HEK293 (cell line): ENCODE data around the gene EIF4EBP2.

Experiments used
- CTCF ChIA-PET: fragments of 350-600 bp; formaldehyde crosslinking; extraction: SDS; loops from one replicate; lab custom pipeline; 2021; ENCODE audit warnings: antibody characterized with exemption; lab: Yijun Ruan, JAX
- POLR2A ChIA-PET: fragments of 300-600 bp; formaldehyde crosslinking; extraction: SDS; loops from one replicate; lab custom pipeline; 2020; ENCODE audit warnings: antibody characterized with exemption, inconsistent platforms; lab: Yijun Ruan, JAX
- H3K27ac ChIP-seq: fragments of 200-500 bp; sonication (Bioruptor generic); 2 replicates; pipeline ENCODE4 v1.5.1; 2014; ENCODE audit warnings: low read depth, low read length, control low read depth, inconsistent platforms; ENCODE audit errors: extremely low read depth
- H3K36me3 ChIP-seq, 2 experiments: fragments of 200-500 bp in 1 of 2; sonication (Bioruptor generic) in 1 of 2; 1 replicate in 1 of 2; 2 replicates in 1 of 2; pipeline ENCODE4 v1.5.1; 2014 to 2017; ENCODE audit warnings: inconsistent platforms in 2 of 2, low read length in 2 of 2; ENCODE audit not compliant: control insufficient read depth in 2 of 2, insufficient read depth in 1 of 2
- H3K4me1 ChIP-seq: fragments of 200-500 bp; sonication (Bioruptor generic); 2 replicates; pipeline ENCODE4 v1.5.1; 2014; ENCODE audit warnings: mild to moderate bottlenecking, low read length, inconsistent platforms; ENCODE audit not compliant: control insufficient read depth, insufficient read depth
- H3K4me3 ChIP-seq: 2 replicates; pipeline ENCODE4 v1.5.1; 2011; ENCODE audit warnings: low read depth, mild to moderate bottlenecking, control low read depth, low read length, moderate library complexity
- H3K9me3 ChIP-seq: fragments of 200-500 bp; sonication (Bioruptor generic); 2 replicates; pipeline ENCODE4 v1.5.1; 2014; ENCODE audit warnings: low read depth, low read length, inconsistent platforms; ENCODE audit not compliant: control insufficient read depth, insufficient read depth
- EGR2 ChIP-seq: fragments of 450-650 bp; formaldehyde crosslinking; IDR thresholded peaks from 2 replicates; pipeline ENCODE4 v1.5.1; 2016; ENCODE audit warnings: low read depth, missing biosample characterization, missing genetic modification characterization
- GFI1B ChIP-seq: fragments of 450-650 bp; formaldehyde crosslinking; IDR thresholded peaks from 2 replicates; pipeline ENCODE4 v1.5.1; 2016; ENCODE audit warnings: missing biosample characterization, missing genetic modification characterization
- KLF7 ChIP-seq: fragments of 450-650 bp; formaldehyde crosslinking; IDR thresholded peaks from 2 replicates; pipeline ENCODE4 v1.5.1; 2016; ENCODE audit warnings: missing biosample characterization, missing genetic modification characterization, borderline replicate concordance
- ZFHX2 ChIP-seq: fragments of 450-650 bp; formaldehyde crosslinking; conservative IDR thresholded peaks from 2 replicates; pipeline ENCODE4 v1.5.1; 2016; ENCODE audit warnings: missing biosample characterization, missing genetic modification characterization
- ZFP37 ChIP-seq: fragments of 450-650 bp; formaldehyde crosslinking; IDR thresholded peaks from 2 replicates; pipeline ENCODE4 v1.5.1; 2016; ENCODE audit warnings: missing biosample characterization, missing genetic modification characterization
- ZNF292 ChIP-seq: fragments of 450-650 bp; formaldehyde crosslinking; IDR thresholded peaks from 2 replicates; pipeline ENCODE4 v1.5.1; 2016; ENCODE audit warnings: low read depth, missing biosample characterization, missing genetic modification characterization, borderline replicate concordance
- ZNF335 ChIP-seq: fragments of 450-650 bp; formaldehyde crosslinking; conservative IDR thresholded peaks from 2 replicates; pipeline ENCODE4 v1.5.1; 2016; ENCODE audit warnings: missing biosample characterization, missing genetic modification characterization
- ZNF501 ChIP-seq: fragments of 450-650 bp; formaldehyde crosslinking; IDR thresholded peaks from 2 replicates; pipeline ENCODE4 v1.5.1; 2016; ENCODE audit warnings: missing biosample characterization, missing genetic modification characterization
- ZNF544 ChIP-seq: fragments of 450-650 bp; formaldehyde crosslinking; IDR thresholded peaks from 2 replicates; pipeline ENCODE4 v1.5.0; 2017; ENCODE audit warnings: missing biosample characterization, missing genetic modification characterization
- ZNF561 ChIP-seq: fragments of 450-650 bp; IDR thresholded peaks from 2 replicates; pipeline ENCODE4 v1.5.1; 2018; ENCODE audit warnings: missing biosample characterization, missing genetic modification characterization, borderline replicate concordance
- ZNF600 ChIP-seq: fragments of 450-650 bp; formaldehyde crosslinking; IDR thresholded peaks from 2 replicates; pipeline ENCODE4 v1.5.1; 2016; ENCODE audit warnings: missing biosample characterization, missing genetic modification characterization
- ZNF658 ChIP-seq: fragments of 450-650 bp; formaldehyde crosslinking; IDR thresholded peaks from 2 replicates; pipeline ENCODE4; 2016; ENCODE audit warnings: missing biosample characterization, missing genetic modification characterization
- ZNF837 ChIP-seq: fragments of 450-650 bp; formaldehyde crosslinking; IDR thresholded peaks from 2 replicates; pipeline ENCODE4 v1.5.1; 2016; ENCODE audit warnings: missing biosample characterization, missing genetic modification characterization
- TF ChIP-seq, protein P1 (sequence below): fragments of 450-650 bp; formaldehyde crosslinking; IDR thresholded peaks from 2 replicates; pipeline ENCODE4 v1.5.1; 2016; ENCODE audit warnings: missing biosample characterization, missing genetic modification characterization
- TF ChIP-seq, protein P2 (sequence below): fragments of 450-650 bp; formaldehyde crosslinking; IDR thresholded peaks from 2 replicates; pipeline ENCODE4 v1.5.1; 2016; ENCODE audit warnings: missing biosample characterization, missing genetic modification characterization
- TF ChIP-seq, protein P3 (sequence below): fragments of 450-650 bp; formaldehyde crosslinking; IDR thresholded peaks from 2 replicates; pipeline ENCODE4 v1.5.1; 2016; ENCODE audit warnings: missing biosample characterization, missing genetic modification characterization
- TF ChIP-seq, protein P4 (sequence below): fragments of 450-650 bp; formaldehyde crosslinking; IDR thresholded peaks from 2 replicates; pipeline ENCODE4 v1.5.1; 2016; ENCODE audit warnings: missing biosample characterization, missing genetic modification characterization, borderline replicate concordance
- TF ChIP-seq, protein P5 (sequence below): fragments of 450-650 bp; formaldehyde crosslinking; IDR thresholded peaks from 2 replicates; pipeline ENCODE4 v1.5.1; 2016; ENCODE audit warnings: missing biosample characterization, missing genetic modification characterization

Gene EIF4EBP2

DNA sequence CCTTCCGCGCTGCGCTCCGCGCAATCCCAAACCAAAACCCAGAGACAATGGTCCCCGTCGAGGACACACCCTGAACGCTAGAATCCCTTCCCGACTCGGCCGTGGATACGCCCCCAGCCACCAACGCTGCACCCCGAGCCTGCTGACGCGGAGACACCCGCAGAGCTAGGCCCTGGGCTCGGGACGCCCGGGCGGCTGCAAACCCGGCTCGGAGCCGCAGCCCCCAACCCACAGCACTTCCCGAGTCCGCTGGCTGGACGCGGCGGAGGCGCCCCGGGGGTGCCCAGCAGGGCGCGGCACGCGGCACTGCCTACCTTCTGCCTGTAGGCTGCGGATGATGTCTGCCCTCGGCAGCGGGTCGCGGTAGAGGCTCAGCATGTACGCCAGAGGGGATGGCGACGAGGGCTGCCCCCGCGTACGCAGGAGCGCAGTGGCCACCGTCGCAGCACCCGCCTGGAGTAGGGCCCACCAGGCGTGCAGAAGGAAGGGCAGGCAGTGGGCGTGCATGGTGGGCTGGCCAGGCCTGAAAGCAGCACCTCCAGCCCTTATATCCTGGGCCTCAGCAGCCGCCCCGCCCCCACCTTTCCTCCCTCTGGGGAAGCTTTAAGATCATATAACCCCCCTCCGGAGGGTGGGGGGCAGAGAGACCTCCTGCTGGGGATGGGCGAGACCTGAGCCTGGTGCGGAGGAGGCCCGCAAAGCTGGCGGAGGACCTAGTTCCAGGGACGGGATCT is 37.4 kb downstream of the EIF4EBP2 start, which contains the start of gene NODAL:
Gene NODAL (minus strand): TSS at position 521 of the 734 bp plus-strand sequence. CDS start 14 bp downstream, at position 507.
- no peaks in the 10 kb centered on the region for H3K4me1 ChIP-seq
- POLR2A ChIA-PET, result no interaction called here
- TF ChIP-seq GFI1B (no peak), ZNF335 (tag by site-specific recombination) (no peak), ZFP37 (tag by site-specific recombination) (no peak), ZFHX2 (tag by site-specific recombination) (0 out of 2 replicates have a peak, but pooled peaks have one; percentile 22), EGR2 (tag by site-specific recombination) (peak; percentile 42; the same call in 1 of the 2 replicates)
- no peak within 1 kb of the TSS for H3K27ac ChIP-seq
- no peaks in the 10 kb centered on the region for H3K9me3 ChIP-seq
- H3K36me3 ChIP-seq, result no peaks in the 10 kb centered on the region
- CTCF ChIA-PET, result interaction anchor here (0.6 kb wide), 1 partner anchor 185 kb away, joined by 3 read pairs; no protein-coding TSS in a partner anchor
- no peak within 1 kb of the TSS for H3K4me3 ChIP-seq

DNA sequence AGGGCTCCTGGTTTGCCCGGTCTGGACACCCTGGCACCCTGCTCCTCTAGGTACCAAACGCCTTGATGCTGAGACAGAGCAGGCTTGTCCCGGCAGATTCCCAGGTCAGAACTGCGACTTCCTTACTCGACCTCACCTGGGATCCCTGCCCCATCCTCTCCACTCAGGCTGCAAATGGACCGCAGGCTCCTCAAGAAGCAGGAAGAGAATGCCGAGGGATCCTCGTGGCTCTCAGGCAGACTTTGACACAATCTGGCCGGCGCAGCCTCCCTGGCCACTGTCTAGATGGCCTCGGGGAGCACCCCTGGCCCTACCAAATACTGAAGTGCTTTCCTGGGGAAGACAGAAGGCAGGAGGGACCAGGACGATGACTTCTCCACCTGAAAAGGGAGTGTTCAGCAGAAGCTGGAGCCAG is 38.0 kb downstream of the EIF4EBP2 start:
- CTCF ChIA-PET, result no interaction called here
- H3K9me3 ChIP-seq, result no peaks in the 10 kb centered on the region
- H3K4me3 ChIP-seq, result no peak overlapping the region
- H3K36me3 ChIP-seq, result no peaks in the 10 kb centered on the region
- H3K27ac ChIP-seq, result no peak overlapping the region
- TF ChIP-seq, protein P1, sequence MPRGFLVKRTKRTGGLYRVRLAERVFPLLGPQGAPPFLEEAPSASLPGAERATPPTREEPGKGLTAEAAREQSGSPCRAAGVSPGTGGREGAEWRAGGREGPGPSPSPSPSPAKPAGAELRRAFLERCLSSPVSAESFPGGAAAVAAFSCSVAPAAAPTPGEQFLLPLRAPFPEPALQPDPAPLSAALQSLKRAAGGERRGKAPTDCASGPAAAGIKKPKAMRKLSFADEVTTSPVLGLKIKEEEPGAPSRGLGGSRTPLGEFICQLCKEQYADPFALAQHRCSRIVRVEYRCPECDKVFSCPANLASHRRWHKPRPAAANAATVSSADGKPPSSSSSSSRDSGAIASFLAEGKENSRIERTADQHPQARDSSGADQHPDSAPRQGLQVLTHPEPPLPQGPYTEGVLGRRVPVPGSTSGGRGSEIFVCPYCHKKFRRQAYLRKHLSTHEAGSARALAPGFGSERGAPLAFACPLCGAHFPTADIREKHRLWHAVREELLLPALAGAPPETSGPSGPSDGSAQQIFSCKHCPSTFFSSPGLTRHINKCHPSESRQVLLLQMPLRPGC (tag by site-specific recombination), result no peak
- TF ChIP-seq KLF7 (tag by site-specific recombination) (no peak), ZNF501 (no peak), ZNF292 (no peak), ZNF600 (tag by site-specific recombination) (no peak), ZNF658 (tag by site-specific recombination) (no peak), ZNF544 (tag by site-specific recombination) (no peak), ZNF561 (tag by site-specific recombination) (no peak), ZNF837 (tag by site-specific recombination) (no peak)
- TF ChIP-seq, protein P2, sequence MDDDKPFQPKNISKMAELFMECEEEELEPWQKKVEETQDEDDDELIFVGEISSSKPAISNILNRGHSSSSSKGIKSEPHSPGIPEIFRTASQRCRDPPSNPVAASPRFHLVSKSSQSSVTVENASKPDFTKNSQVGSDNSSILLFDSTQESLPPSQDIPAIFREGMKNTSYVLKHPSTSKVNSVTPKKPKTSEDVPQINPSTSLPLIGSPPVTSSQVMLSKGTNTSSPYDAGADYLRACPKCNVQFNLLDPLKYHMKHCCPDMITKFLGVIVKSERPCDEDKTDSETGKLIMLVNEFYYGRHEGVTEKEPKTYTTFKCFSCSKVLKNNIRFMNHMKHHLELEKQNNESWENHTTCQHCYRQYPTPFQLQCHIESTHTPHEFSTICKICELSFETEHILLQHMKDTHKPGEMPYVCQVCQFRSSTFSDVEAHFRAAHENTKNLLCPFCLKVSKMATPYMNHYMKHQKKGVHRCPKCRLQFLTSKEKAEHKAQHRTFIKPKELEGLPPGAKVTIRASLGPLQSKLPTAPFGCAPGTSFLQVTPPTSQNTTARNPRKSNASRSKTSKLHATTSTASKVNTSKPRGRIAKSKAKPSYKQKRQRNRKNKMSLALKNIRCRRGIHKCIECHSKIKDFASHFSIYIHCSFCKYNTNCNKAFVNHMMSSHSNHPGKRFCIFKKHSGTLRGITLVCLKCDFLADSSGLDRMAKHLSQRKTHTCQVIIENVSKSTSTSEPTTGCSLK (tag by site-specific recombination), result no peak
- TF ChIP-seq, protein P3, sequence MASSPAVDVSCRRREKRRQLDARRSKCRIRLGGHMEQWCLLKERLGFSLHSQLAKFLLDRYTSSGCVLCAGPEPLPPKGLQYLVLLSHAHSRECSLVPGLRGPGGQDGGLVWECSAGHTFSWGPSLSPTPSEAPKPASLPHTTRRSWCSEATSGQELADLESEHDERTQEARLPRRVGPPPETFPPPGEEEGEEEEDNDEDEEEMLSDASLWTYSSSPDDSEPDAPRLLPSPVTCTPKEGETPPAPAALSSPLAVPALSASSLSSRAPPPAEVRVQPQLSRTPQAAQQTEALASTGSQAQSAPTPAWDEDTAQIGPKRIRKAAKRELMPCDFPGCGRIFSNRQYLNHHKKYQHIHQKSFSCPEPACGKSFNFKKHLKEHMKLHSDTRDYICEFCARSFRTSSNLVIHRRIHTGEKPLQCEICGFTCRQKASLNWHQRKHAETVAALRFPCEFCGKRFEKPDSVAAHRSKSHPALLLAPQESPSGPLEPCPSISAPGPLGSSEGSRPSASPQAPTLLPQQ (tag by site-specific recombination), result no peak
- TF ChIP-seq, protein P4, sequence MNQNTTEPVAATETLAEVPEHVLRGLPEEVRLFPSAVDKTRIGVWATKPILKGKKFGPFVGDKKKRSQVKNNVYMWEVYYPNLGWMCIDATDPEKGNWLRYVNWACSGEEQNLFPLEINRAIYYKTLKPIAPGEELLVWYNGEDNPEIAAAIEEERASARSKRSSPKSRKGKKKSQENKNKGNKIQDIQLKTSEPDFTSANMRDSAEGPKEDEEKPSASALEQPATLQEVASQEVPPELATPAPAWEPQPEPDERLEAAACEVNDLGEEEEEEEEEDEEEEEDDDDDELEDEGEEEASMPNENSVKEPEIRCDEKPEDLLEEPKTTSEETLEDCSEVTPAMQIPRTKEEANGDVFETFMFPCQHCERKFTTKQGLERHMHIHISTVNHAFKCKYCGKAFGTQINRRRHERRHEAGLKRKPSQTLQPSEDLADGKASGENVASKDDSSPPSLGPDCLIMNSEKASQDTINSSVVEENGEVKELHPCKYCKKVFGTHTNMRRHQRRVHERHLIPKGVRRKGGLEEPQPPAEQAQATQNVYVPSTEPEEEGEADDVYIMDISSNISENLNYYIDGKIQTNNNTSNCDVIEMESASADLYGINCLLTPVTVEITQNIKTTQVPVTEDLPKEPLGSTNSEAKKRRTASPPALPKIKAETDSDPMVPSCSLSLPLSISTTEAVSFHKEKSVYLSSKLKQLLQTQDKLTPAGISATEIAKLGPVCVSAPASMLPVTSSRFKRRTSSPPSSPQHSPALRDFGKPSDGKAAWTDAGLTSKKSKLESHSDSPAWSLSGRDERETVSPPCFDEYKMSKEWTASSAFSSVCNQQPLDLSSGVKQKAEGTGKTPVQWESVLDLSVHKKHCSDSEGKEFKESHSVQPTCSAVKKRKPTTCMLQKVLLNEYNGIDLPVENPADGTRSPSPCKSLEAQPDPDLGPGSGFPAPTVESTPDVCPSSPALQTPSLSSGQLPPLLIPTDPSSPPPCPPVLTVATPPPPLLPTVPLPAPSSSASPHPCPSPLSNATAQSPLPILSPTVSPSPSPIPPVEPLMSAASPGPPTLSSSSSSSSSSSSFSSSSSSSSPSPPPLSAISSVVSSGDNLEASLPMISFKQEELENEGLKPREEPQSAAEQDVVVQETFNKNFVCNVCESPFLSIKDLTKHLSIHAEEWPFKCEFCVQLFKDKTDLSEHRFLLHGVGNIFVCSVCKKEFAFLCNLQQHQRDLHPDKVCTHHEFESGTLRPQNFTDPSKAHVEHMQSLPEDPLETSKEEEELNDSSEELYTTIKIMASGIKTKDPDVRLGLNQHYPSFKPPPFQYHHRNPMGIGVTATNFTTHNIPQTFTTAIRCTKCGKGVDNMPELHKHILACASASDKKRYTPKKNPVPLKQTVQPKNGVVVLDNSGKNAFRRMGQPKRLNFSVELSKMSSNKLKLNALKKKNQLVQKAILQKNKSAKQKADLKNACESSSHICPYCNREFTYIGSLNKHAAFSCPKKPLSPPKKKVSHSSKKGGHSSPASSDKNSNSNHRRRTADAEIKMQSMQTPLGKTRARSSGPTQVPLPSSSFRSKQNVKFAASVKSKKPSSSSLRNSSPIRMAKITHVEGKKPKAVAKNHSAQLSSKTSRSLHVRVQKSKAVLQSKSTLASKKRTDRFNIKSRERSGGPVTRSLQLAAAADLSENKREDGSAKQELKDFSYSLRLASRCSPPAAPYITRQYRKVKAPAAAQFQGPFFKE (tag by site-specific recombination), result no peak
- TF ChIP-seq, protein P5, sequence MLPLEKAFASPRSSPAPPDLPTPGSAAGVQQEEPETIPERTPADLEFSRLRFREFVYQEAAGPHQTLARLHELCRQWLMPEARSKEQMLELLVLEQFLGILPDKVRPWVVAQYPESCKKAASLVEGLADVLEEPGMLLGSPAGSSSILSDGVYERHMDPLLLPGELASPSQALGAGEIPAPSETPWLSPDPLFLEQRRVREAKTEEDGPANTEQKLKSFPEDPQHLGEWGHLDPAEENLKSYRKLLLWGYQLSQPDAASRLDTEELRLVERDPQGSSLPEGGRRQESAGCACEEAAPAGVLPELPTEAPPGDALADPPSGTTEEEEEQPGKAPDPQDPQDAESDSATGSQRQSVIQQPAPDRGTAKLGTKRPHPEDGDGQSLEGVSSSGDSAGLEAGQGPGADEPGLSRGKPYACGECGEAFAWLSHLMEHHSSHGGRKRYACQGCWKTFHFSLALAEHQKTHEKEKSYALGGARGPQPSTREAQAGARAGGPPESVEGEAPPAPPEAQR, result no peak
- H3K4me1 ChIP-seq, result no peaks in the 10 kb centered on the region
- POLR2A ChIA-PET, result interaction anchor here (1.5 kb wide), 1 partner anchor 12 kb away, joined by 4 read pairs; no protein-coding TSS in a partner anchor
